COR-L47 (cell line): ENCODE measurements around the gene PRKCD.

Experiments
- DNase-seq: peaks from one replicate; lab custom pipeline; 2025; lab: John Stamatoyannopoulos, UW

Gene PRKCD

DNA sequence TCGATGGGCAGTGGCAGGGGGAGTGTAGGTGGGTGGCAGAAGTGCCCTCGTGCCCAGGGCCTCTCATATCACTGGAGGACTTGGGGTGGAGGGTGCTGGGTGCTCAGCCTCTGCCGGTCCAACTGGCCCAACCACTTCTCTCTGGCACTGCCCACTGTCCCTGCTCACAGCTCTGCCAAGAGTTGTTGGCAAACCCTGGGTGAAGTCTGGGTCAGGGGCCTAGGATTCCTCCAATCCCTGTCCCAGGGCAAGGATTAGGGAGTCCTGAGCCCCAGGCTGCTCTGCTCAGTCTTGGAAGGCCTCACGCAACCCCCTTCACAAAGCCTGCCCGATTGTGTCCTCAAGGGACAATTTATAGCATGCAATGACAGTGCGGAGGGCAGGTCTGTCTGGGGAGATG lies 5.2 kb upstream of the PRKCD start:
- DNase-seq: no peak

- no peak for DNase-seq
Observed at GRCh38 chr3:53156368-53156834, 4.6 kb upstream of the PRKCD start.

DNA sequence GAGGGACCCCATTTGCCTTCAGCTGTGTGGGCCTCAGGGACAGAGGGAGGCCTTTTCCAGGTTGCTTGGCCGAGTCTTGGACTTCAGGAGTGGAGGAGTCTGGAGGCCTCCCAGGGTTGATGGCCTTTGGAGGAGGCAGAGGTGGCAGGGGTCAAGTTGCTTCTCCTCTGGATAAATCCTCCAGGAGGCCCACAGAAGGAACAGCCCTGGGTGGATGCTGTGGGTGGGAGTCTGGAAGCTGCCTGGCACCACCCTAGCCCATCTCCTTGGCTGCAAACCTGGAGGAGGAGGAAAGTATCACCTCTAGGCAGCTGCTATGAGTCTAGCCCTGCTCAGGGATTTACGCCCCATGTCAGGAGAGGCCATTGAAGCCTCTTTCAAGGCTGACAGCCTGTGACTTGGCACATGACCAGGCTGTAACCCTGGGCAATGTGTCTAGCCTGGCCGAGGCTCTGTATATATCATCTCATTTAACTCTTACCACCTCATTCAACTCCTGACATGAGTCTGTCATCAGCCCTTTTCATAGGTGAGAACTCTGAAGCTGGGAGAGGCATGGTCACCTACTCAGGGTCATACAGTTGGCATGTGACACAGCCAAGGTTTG lies 2.9 kb upstream of the PRKCD start:
- no peak for DNase-seq

GRCh38 chr3:53158765-53159155 lies 2.2 kb upstream of the PRKCD start:
- no peak for DNase-seq

DNA sequence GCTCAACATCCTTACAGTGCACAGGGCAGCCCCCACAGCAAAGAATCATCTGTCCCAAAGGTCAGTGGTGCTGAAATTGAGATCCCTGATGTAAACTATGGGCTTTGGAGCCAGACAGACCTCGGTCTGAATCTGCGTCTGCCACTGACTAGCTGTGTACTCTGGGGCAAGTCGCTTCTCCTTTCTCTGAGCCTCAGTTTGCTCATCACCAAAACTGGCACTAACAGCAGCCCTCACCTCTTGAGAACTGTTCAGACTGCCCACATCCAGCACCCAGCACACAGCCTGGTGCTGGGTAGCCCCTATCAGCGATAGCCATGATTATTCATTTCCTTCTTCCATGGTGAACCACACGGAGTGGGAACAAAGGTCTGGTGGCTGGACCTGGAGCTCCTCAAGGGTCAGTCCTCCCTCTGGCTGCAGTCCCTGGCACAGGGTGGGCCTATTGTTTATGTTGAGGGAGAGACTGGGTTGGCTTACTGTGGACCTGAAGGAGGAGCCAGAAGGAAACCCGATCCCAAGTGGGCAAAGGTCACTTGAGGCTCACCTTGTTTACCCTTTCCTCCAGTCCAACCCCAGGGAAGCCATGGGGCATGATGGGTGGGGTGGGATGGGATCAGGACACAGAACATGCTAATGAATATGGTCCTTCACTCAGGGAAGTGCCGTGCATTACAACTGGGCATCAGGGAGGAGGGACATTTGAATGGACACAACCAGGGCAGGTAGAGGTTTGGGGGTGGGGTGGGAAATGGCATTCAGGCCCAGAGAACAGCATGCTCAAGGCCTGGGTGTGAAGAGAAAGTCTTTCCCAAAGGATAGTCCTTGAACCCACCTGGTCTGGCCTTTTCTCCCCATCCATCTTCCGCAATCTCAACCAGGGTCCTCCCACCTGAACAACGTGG lies 1.6 kb upstream of the PRKCD start:
- DNase-seq: no peak

- no peak for DNase-seq
Observed at GRCh38 chr3:53160061-53160659, 849 bp upstream of the PRKCD start.

- DNase-seq: no peak
Observed at GRCh38 chr3:53161450-53161819, 426 bp downstream of the PRKCD start.

- DNase-seq: no peak
Observed at GRCh38 chr3:53161820-53162671, 1.0 kb downstream of the PRKCD start.

DNA sequence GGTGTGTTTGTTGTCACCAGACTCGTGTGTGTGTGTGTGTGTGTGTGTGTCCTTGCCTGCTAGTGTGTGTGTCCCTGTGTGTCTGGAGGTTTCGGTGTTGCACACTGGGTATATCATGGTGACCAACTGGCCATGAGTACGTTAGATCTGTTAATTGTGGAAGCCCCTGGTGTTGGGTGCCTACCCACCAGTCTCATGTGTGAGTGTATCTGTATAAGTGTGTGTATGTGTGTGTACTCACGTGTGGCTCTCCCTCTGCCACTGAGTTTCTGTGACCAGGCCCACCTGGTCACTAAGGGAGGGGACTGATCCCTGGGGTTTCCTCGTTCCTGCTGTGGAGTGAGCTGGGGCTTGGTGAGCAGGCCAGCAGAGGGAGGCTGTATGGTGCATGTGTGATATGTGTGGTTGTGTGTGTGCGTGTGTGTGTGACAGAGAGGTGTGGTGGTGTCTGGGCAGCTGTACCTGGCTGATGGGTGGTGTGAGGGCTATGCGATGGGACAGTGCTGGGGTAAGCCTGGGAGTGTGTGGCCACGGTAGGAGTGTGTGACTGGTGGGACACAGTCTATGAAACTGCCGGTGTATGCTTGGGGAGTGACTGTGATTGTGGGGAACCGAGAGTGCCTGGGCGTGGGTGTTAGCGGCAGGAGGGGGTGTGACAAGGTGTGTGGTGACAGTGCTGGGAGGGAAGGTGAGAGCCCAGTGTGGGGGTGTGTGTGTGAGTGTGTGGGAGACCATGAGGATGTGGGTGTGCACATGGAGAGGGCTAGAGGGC lies 1.8 kb downstream of the PRKCD start:
- DNase-seq: no peak

GRCh38 chr3:53163444-53164387 lies 2.7 kb downstream of the PRKCD start:
- no peak for DNase-seq

- DNase-seq: no peak
Observed at GRCh38 chr3:53164911-53165310, 3.9 kb downstream of the PRKCD start.

- no peak for DNase-seq
Observed at GRCh38 chr3:53166206-53166605, 5.2 kb downstream of the PRKCD start.

- DNase-seq: no peak
Observed at GRCh38 chr3:53166781-53167291, 5.8 kb downstream of the PRKCD start.

DNA sequence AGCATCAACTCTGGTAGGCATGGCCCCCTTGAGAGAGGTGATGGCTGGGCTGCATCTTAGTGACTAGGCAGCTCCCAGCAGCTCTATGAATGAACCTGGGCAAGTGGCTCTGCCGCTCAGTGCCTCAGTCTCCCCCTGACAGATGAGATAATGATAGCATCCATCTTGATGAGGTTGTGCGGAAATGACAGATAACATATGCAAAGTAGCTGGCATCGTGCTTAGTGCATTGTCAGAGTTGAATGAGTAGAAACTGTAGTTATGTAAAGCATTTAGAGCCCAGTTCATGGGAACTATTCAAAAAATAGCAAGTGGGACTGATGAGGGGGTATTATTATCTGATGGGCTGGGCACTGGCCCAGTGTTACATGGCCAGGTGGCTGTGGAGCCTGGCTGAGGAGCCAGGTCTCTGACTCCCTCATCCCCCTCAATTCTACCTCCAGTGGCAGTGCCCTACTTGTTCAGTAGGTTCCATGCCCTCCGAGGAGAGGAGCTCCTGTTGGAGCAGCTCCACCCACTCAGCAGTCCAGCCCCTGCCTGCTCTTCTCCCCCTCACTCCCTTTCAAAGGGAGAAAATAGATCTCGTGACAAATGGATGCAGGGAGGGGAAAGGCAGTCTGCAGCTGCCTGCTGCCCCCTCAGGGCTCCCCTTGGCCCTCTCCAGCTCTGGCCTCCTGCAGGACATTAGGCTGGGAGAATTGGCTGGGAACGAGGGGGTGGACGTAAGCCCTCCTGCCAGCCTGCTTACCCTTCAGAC lies 6.6 kb downstream of the PRKCD start:
- no peak for DNase-seq

GRCh38 chr3:53168175-53168923 lies 7.3 kb downstream of the PRKCD start:
- no peak for DNase-seq

DNA sequence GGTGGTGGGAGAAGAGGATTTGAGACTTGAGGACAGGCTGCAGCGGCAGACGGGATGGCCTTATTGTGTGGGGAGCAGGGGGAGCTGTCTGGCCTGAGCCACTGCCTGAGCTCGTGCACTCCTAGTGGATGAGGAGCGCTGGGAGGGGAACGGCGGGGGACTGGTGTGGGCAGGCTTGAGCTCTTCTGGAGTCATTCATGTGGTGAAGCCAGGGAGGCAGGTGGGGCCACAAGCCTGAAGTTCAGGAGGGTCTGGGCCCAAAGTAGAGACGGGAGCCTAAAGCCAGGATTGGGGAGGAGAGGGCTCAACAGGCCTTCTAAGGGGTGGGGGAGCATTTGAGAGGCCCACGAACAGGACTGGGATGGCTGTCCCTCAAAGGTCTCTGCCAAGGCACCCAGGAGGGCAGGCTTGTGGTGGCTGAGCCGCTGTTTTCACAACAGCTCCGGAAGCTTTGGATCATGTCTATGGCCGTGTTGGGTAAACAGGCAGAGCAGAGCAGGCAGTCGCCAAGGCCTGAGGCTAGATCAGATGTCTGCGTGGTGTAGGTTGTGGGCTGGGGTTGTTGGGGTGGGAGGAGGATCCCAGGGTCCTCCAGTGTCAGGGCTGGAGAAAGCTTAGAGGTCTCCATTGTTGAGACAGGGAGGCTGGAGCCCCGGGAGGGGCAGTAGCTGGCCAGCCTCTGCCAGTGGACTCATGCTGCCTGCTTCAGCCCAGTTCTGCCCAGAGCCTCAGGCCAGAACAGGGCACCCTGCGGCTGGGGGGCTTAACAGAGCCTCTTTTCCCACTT lies 8.2 kb downstream of the PRKCD start:
- DNase-seq: no peak

DNA sequence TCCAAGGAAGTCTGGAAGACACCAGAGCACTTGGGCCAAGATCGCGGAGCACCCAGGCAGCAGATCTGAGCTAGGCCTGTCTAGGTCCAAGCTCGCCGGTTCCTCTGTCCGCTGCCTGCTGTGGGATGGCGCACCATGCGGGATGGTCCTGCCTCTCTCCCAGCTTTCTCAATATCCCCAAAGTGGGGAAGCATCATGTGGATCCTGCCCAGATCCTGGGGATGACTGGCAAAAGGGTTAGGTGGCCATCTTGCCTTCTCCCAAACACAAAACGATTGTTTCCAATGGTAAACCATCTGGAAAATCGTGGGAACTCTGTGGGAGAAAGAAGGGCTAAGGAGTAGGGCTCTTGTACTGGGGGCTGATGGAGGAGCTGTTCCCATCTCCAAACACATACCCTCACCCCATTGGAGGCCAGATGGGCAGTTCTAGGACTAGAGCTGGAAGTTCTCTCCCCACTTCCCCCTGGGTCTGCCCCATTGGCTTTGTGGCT lies 8.9 kb downstream of the PRKCD start:
- no peak for DNase-seq
